HepG2 (cell line): ENCODE results near the gene GATD1. TPM values are rescaled to one million over a fixed set of nuclear protein-coding genes. Genes with fewer than 3 reads are reported as not detected.

ENCODE experiments used
- HNRNPUL1 ChIP-seq: fragments of 200-400 bp; formaldehyde crosslinking; IDR thresholded peaks from 2 replicates; pipeline ENCODE4 v1.6.1; 2017; ENCODE audit warnings: low read depth, mild to moderate bottlenecking, low read length, moderate library complexity
- KLF9 ChIP-seq: IDR thresholded peaks from 2 replicates; pipeline ENCODE4 v1.6.1; 2016; ENCODE audit warnings: low read depth
- MTA3 ChIP-seq: sonication (generic); formaldehyde crosslinking; IDR thresholded peaks from 2 replicates; pipeline ENCODE4 v1.4.0; 2020; ENCODE audit warnings: missing genetic modification reagents
- PCBP1 ChIP-seq: fragments of 200-400 bp; formaldehyde crosslinking; IDR thresholded peaks from 2 replicates; pipeline ENCODE4 v1.6.1; 2017; ENCODE audit warnings: mild to moderate bottlenecking, low read depth, low read length, borderline replicate concordance
- RFX5 ChIP-seq: IDR thresholded peaks from 2 replicates; pipeline ENCODE4 v1.6.1; 2011; ENCODE audit warnings: low read depth, low read length, improper control_type of control experiment
- TARDBP ChIP-seq: sonication (generic); formaldehyde crosslinking; IDR thresholded peaks from 2 replicates; pipeline ENCODE4 v1.8.0; 2022; ENCODE audit warnings: mild to moderate bottlenecking, missing genetic modification reagents
- TSC22D2 ChIP-seq: sonication (generic); formaldehyde crosslinking; IDR thresholded peaks from 2 replicates; pipeline ENCODE4 v1.5.1; 2020; ENCODE audit warnings: missing genetic modification reagents, mild to moderate bottlenecking, borderline replicate concordance
- ZFAT ChIP-seq: sonication (generic); formaldehyde crosslinking; conservative IDR thresholded peaks from 2 replicates; pipeline ENCODE4 v1.8.1; 2023; ENCODE audit warnings: missing genetic modification reagents, inconsistent platforms
- ZNF350 ChIP-seq: sonication (generic); formaldehyde crosslinking; IDR thresholded peaks from 2 replicates; pipeline ENCODE4 v1.4.0; 2020; ENCODE audit warnings: mild to moderate bottlenecking, low read depth, missing genetic modification reagents, borderline replicate concordance
- ZNF460 ChIP-seq: sonication (generic); formaldehyde crosslinking; IDR thresholded peaks from 2 replicates; pipeline ENCODE4 v1.5.1; 2020; ENCODE audit warnings: missing genetic modification reagents, mild to moderate bottlenecking, borderline replicate concordance
- polyA plus RNA-seq, 8 experiments: library from polyadenylated mRNA; depleted of rRNA in 3 of 8; stranded (reverse) in 7 of 8; unstranded in 1 of 8; fragments of >200 nt; fragmentation: Illumina TruSeq in 4 of 8; extraction: Trizol in 4 of 8; gene quantifications; 2 replicates each; pipeline versions ENCODE4 v1.2.1 to v1.2.3, GENCODE V29; 2011 to 2016; ENCODE audit warnings: low read depth in 4 of 8, missing spikeins in 1 of 8, mixed read lengths in 1 of 8; ENCODE audit not compliant: insufficient read depth in 1 of 8
- total RNA-seq, 5 experiments: library from RNA; depleted of rRNA; stranded (reverse); fragments of >200 nt; fragmentation: Illumina TruSeq; extraction: Trizol; gene quantifications; 2 replicates each; pipeline ENCODE4 v1.2.3, GENCODE V29; 2016; ENCODE audit warnings: low read depth in 1 of 5
- TF ChIP-seq, protein P1 (sequence below): sonication (generic); formaldehyde crosslinking; conservative IDR thresholded peaks from 2 replicates; pipeline ENCODE4 v1.8.0; 2022; ENCODE audit warnings: low read depth, missing genetic modification reagents
- TF ChIP-seq, protein P2 (sequence below): sonication (generic); formaldehyde crosslinking; IDR thresholded peaks from 2 replicates; pipeline ENCODE4 v1.5.0; 2020; ENCODE audit warnings: missing genetic modification reagents
- TF ChIP-seq, protein P3 (sequence below): sonication (generic); formaldehyde crosslinking; IDR thresholded peaks from 2 replicates; pipeline ENCODE4 v1.4.0; 2020; ENCODE audit warnings: missing genetic modification reagents, borderline replicate concordance
- TF ChIP-seq, protein P4 (sequence below): sonication (generic); formaldehyde crosslinking; conservative IDR thresholded peaks from 2 replicates; pipeline ENCODE4 v1.4.0; 2020; ENCODE audit warnings: missing genetic modification reagents
- TF ChIP-seq, protein P5 (sequence below): sonication (generic); formaldehyde crosslinking; IDR thresholded peaks from 2 replicates; pipeline ENCODE4 v1.5.1; 2020; ENCODE audit warnings: mild to moderate bottlenecking, missing genetic modification reagents, moderate library complexity

GATD1 gene
- total and polyA plus RNA-seq, 2 of the 13 experiments (the other 11 are each of a cell fraction or from before 2014, with no cell fraction given): 31.3 to 60.5 TPM

DNA sequence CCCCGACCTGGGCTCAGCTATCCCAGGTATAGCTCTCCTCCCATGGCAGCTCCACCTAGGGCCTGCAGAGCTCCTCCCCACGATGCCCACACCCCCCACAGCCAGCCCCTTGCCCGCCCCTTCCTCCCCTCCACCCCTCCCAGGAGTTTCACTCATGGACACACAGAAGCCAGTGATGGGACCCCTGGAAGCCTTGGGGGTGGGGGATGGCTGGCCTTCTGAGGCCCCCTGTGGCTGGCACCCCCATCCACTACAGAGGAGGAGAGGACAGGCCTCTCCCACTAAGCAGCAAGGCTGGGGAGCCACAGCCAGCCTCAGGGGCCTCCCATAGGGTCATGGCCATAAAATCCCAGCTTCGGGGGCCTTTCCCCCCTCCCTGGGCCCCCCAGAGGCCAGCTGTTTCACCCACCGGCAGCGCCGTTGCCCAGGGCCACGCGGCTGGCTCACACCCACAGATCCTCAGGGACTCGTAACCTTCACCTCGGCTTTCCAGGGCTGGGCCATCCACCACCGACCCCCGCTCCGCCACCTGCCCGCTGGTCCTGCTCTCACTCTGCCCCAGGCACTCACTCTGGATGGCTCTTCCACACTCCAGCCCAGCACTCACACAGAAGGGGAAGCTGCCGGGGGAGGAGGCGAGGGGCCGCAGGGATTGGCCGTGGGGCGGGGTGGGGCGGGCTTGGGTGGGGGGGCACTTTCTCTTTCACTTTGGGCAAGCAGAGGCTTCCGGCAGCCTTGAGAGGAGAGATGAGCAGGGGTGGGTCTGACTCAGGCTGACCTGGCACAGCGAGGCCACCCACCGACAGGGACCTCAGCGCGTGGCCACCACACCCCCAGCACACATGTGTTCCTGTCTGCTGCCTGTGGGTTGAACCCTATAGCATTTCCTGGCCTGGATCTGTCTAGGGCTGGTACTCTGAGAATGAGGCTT lies 18.6 kb upstream of the GATD1 start (continued):
- TF ChIP-seq, protein P1, sequence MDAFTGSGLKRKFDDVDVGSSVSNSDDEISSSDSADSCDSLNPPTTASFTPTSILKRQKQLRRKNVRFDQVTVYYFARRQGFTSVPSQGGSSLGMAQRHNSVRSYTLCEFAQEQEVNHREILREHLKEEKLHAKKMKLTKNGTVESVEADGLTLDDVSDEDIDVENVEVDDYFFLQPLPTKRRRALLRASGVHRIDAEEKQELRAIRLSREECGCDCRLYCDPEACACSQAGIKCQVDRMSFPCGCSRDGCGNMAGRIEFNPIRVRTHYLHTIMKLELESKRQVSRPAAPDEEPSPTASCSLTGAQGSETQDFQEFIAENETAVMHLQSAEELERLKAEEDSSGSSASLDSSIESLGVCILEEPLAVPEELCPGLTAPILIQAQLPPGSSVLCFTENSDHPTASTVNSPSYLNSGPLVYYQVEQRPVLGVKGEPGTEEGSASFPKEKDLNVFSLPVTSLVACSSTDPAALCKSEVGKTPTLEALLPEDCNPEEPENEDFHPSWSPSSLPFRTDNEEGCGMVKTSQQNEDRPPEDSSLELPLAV (CRISPR knock-in tag): no peak
- TF ChIP-seq, protein P2, sequence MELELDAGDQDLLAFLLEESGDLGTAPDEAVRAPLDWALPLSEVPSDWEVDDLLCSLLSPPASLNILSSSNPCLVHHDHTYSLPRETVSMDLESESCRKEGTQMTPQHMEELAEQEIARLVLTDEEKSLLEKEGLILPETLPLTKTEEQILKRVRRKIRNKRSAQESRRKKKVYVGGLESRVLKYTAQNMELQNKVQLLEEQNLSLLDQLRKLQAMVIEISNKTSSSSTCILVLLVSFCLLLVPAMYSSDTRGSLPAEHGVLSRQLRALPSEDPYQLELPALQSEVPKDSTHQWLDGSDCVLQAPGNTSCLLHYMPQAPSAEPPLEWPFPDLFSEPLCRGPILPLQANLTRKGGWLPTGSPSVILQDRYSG (CRISPR knock-in tag): no peak
- TF ChIP-seq KLF9 (CRISPR knock-in tag): no peak
- TF ChIP-seq MTA3: no peak
- TF ChIP-seq TARDBP (CRISPR knock-in tag): 0 out of 2 replicates have a peak, but pooled peaks have one; percentile 15
- TF ChIP-seq, protein P3, sequence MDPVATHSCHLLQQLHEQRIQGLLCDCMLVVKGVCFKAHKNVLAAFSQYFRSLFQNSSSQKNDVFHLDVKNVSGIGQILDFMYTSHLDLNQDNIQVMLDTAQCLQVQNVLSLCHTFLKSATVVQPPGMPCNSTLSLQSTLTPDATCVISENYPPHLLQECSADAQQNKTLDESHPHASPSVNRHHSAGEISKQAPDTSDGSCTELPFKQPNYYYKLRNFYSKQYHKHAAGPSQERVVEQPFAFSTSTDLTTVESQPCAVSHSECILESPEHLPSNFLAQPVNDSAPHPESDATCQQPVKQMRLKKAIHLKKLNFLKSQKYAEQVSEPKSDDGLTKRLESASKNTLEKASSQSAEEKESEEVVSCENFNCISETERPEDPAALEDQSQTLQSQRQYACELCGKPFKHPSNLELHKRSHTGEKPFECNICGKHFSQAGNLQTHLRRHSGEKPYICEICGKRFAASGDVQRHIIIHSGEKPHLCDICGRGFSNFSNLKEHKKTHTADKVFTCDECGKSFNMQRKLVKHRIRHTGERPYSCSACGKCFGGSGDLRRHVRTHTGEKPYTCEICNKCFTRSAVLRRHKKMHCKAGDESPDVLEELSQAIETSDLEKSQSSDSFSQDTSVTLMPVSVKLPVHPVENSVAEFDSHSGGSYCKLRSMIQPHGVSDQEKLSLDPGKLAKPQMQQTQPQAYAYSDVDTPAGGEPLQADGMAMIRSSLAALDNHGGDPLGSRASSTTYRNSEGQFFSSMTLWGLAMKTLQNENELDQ (CRISPR knock-in tag): no peak
- TF ChIP-seq, protein P4, sequence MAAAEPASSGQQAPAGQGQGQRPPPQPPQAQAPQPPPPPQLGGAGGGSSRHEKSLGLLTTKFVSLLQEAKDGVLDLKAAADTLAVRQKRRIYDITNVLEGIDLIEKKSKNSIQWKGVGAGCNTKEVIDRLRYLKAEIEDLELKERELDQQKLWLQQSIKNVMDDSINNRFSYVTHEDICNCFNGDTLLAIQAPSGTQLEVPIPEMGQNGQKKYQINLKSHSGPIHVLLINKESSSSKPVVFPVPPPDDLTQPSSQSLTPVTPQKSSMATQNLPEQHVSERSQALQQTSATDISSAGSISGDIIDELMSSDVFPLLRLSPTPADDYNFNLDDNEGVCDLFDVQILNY (CRISPR knock-in tag): no peak
- no peak for TF ChIP-seq ZNF460
- no peak for TF ChIP-seq ZNF350 (CRISPR knock-in tag)
- no peak for TF ChIP-seq PCBP1
- TF ChIP-seq HNRNPUL1: no peak
- TF ChIP-seq, protein P5, sequence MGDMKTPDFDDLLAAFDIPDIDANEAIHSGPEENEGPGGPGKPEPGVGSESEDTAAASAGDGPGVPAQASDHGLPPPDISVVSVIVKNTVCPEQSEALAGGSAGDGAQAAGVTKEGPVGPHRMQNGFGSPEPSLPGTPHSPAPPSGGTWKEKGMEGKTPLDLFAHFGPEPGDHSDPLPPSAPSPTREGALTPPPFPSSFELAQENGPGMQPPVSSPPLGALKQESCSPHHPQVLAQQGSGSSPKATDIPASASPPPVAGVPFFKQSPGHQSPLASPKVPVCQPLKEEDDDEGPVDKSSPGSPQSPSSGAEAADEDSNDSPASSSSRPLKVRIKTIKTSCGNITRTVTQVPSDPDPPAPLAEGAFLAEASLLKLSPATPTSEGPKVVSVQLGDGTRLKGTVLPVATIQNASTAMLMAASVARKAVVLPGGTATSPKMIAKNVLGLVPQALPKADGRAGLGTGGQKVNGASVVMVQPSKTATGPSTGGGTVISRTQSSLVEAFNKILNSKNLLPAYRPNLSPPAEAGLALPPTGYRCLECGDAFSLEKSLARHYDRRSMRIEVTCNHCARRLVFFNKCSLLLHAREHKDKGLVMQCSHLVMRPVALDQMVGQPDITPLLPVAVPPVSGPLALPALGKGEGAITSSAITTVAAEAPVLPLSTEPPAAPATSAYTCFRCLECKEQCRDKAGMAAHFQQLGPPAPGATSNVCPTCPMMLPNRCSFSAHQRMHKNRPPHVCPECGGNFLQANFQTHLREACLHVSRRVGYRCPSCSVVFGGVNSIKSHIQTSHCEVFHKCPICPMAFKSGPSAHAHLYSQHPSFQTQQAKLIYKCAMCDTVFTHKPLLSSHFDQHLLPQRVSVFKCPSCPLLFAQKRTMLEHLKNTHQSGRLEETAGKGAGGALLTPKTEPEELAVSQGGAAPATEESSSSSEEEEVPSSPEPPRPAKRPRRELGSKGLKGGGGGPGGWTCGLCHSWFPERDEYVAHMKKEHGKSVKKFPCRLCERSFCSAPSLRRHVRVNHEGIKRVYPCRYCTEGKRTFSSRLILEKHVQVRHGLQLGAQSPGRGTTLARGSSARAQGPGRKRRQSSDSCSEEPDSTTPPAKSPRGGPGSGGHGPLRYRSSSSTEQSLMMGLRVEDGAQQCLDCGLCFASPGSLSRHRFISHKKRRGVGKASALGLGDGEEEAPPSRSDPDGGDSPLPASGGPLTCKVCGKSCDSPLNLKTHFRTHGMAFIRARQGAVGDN: peak; percentile 54; the same call in 1 of the 2 replicates
- TF ChIP-seq TSC22D2 (CRISPR knock-in tag): no peak
- no peak for TF ChIP-seq RFX5
- TF ChIP-seq ZFAT: no peak
